ENCODE results near the gene SPATC1L.

SPATC1L gene

GRCh38 chr21:46183910-46184624 is at the start of gene SPATC1L:
SPATC1L (minus strand) TSS chr21:46184459; CDS start chr21:46182816, 1,643 bp downstream.
- peak; percentile 36 for DNase-seq (ENCODE audit: low read depth)
- peak within 1 kb of the TSS; percentile 32 for H3K4me3 ChIP-seq (ENCODE audit: control insufficient read depth, low read depth, low read length)

GRCh38 chr21:46229923-46230260 is 45.6 kb upstream of the SPATC1L start:
- no peak for DNase-seq (ENCODE audit: low read depth)
- peak overlapping the region; percentile 53 for H3K4me3 ChIP-seq (ENCODE audit: control insufficient read depth, low read depth, low read length)
- TF ChIP-seq, protein P1, sequence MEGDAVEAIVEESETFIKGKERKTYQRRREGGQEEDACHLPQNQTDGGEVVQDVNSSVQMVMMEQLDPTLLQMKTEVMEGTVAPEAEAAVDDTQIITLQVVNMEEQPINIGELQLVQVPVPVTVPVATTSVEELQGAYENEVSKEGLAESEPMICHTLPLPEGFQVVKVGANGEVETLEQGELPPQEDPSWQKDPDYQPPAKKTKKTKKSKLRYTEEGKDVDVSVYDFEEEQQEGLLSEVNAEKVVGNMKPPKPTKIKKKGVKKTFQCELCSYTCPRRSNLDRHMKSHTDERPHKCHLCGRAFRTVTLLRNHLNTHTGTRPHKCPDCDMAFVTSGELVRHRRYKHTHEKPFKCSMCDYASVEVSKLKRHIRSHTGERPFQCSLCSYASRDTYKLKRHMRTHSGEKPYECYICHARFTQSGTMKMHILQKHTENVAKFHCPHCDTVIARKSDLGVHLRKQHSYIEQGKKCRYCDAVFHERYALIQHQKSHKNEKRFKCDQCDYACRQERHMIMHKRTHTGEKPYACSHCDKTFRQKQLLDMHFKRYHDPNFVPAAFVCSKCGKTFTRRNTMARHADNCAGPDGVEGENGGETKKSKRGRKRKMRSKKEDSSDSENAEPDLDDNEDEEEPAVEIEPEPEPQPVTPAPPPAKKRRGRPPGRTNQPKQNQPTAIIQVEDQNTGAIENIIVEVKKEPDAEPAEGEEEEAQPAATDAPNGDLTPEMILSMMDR (conservative IDR thresholded peaks at IDR 0.05; ENCODE audit: control insufficient read depth, insufficient read depth, low read depth, low read length), result no peak

More at GRCh38 chr21:46183910-46184624, at the start of gene SPATC1L:
- TF ChIP-seq, protein P1 (conservative IDR thresholded peaks at IDR 0.05; ENCODE audit: control insufficient read depth, insufficient read depth, low read depth, low read length), result no peak

DNA sequence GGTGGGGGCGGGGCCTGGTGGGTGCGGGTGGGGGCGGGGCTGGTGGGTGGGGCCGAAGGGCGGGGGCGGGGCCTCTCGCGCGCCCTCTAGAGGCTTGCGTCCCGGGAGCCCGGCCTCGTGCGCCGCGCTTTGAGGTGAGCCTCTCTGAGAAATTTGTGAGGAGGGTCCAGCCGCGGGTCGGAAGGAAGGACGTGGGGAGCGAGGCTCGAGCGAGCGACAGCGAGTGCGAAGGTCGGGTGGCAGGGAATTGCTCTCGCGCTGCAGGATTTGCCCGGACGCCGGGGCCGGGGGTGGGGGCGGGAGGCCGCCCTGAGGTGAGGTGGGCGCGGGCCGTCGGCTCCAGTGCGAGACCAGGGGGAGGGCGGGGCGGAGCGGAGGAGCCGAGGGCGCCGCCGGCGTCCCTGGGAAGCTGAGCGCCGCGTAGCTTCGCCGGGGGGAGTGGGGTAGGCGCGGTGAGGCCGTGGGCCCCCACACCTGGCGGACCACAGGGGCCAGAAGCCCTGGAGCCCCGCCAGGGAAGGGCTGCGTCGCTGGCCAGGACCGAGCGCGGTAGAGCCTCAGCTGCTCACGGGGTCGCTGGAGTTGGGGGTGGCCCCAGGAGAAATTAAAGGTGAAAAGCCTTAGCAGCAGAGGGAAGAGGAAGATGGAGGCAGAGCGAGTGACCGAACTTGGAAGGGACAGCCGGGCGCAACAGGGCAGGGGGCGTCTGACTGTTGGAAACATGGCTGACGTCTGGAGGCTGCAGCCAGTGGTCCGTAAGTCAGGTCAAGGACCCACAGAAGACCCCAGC is 45.1 kb upstream of the SPATC1L start:
- H3K4me3 ChIP-seq (ENCODE audit: control insufficient read depth, low read depth, low read length), result peak overlapping the region; percentile 53
- TF ChIP-seq, protein P1 (conservative IDR thresholded peaks at IDR 0.05; ENCODE audit: control insufficient read depth, insufficient read depth, low read depth, low read length), result peak; percentile 33

GRCh38 chr21:46228345-46229051 is 44.2 kb upstream of the SPATC1L start, which contains the start of gene LSS:
LSS (minus strand) TSS chr21:46228774; CDS start chr21:46228745, 29 bp downstream.
- peak; percentile 97 for DNase-seq (ENCODE audit: low read depth)
- peak within 1 kb of the TSS; percentile 85 for H3K4me3 ChIP-seq (ENCODE audit: control insufficient read depth, low read depth, low read length)
- TF ChIP-seq, protein P1 (conservative IDR thresholded peaks at IDR 0.05; ENCODE audit: control insufficient read depth, insufficient read depth, low read depth, low read length), result no peak

More for the DNA sequence above, 45.1 kb upstream of the SPATC1L start:
- DNase-seq (ENCODE audit: low read depth), result no peak

DNA sequence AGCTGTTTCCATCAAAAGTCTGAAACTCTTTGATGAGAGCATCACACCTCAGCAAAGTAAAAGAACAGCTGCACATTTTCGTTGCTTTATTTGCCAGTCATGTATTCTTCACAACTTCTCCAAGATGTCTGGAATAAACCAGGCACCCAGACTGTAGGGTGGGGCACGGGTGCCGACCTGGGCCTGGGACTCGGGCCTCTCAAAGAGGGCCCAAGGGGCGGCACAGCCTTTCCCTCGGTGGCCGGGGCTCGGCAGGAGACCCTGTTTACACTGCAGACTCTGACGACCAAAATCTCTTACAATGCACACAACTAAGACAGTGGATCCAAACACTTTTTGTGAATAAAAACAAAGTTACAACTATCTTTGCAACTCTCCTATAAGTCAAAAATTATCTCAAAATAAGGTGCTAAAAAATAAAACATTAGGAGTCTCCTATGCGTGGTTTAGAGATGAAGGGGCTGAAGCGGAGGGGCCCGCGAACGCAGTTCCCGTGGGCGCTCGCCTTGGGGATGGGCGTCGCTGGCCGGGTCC is 43.6 kb upstream of the SPATC1L start:
- TF ChIP-seq, protein P1 (conservative IDR thresholded peaks at IDR 0.05; ENCODE audit: control insufficient read depth, insufficient read depth, low read depth, low read length), result no peak
- DNase-seq (ENCODE audit: low read depth), result no peak
- H3K4me3 ChIP-seq (ENCODE audit: control insufficient read depth, low read depth, low read length), result peak overlapping the region; percentile 85

DNA sequence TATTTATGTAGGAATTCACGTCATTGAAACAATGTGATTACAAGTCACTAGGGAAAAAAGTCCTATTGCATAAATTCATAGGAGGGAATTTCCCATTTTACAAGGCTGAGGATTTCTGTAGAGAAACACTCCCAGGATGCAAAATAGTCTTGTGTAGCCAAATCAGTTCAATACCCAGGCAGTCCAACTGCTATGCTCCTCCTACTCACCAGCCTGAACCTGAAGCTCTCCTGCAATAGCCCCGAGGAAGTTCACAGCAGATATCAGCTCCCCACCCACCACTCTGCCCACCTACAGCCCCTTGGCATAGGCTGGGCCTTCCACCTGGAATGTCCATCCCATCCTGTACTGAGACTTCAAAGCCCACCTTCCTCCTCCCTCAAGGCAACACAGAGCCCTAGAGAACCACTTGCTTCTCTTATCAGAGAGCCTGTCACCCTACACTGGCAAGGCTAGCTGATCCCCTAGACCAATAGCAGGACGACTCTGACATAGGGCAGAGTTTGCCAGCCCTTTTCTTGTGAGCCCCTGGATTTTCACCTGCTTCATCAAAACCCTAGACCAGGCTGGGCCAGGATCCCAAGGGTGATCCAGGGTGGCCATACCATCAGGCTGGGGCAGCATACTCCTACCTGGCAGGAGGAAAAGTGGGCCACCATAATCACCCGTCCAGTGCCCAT is 42.8 kb upstream of the SPATC1L start:
- peak overlapping the region; percentile 85 for H3K4me3 ChIP-seq (ENCODE audit: control insufficient read depth, low read depth, low read length)
- peak; percentile 67 for DNase-seq (ENCODE audit: low read depth)
- TF ChIP-seq, protein P1 (conservative IDR thresholded peaks at IDR 0.05; ENCODE audit: control insufficient read depth, insufficient read depth, low read depth, low read length), result no peak

All from fibroblast of mammary gland (primary cell).